GM12878 (cell line): ENCODE results near the gene DDHD1. TPM values are rescaled to one million over a fixed set of nuclear protein-coding genes. Genes with fewer than 3 reads are reported as not detected.

Experiments used
- ATAC-seq: fragments of 200-7000 bp; cut with Tn5 transposase; 3 replicates; pipeline ENCODE4 v1.9.1; 2020; ENCODE audit warnings: mild to moderate bottlenecking, moderate library complexity
- BruUV-seq: library from RNA; stranded (reverse); fragments of 400-500 nt; replicated peaks from 2 replicates; lab custom pipeline; 2021; lab: Mats Ljungman, UMichigan
- CTCF ChIA-PET: fragments of 300-600 bp; sonication (Branson Sonifier 250); formaldehyde crosslinking; extraction: SDS; loops from one replicate; lab custom pipeline; 2021; ENCODE audit warnings: inconsistent platforms; lab: Yijun Ruan, JAX
- POLR2A ChIA-PET: fragments of 350-600 bp; formaldehyde crosslinking; extraction: SDS; loops from one replicate; lab custom pipeline; 2021; ENCODE audit warnings: inconsistent platforms; lab: Charles Lee
- RAD21 ChIA-PET: fragments of 300-600 bp; sonication (Branson Sonifier 250); formaldehyde crosslinking; loops from one replicate; lab custom pipeline; 2023; ENCODE audit warnings: antibody characterized with exemption; ENCODE audit not compliant: unreplicated experiment; lab: Charles Lee
- SMC1A ChIA-PET: fragments of 300-600 bp; sonication (Branson Sonifier 250); formaldehyde crosslinking; loops from one replicate; lab custom pipeline; 2023; ENCODE audit not compliant: unreplicated experiment, uncharacterized antibody; lab: Charles Lee
- DNase-seq: peaks from one replicate; pipeline ENCODE4 v3.0.0-alpha.2; 2011; ENCODE audit warnings: low read depth, low spot score
- FAIRE-seq: peaks from 3 replicates; lab custom pipeline; 2011; peaks lifted over from hg19 to GRCh38; lab: Jason Lieb, UNC
- H2AFZ ChIP-seq: 2 replicates; pipeline ENCODE4 v1.6.0; 2011; ENCODE audit warnings: low read depth, low read length, control low read depth; ENCODE audit not compliant: control insufficient read depth
- H3K27ac ChIP-seq: 2 replicates; pipeline ENCODE4 v1.5.1; 2011; ENCODE audit warnings: control low read depth; ENCODE audit not compliant: control insufficient read depth, insufficient read depth
- H3K27me3 ChIP-seq, 2 experiments: replicated peaks in 1 of 2; 2 replicates each; pipeline versions ENCODE4 v1.6.0 to v1.6.1; 2011; ENCODE audit warnings: low read length in 1 of 2; ENCODE audit not compliant: control insufficient read depth in 2 of 2, insufficient read depth in 2 of 2
- H3K36me3 ChIP-seq, 2 experiments: 2 replicates each; pipeline ENCODE4 v1.5.1; 2011; ENCODE audit warnings: low read length in 1 of 2; ENCODE audit not compliant: control insufficient read depth in 2 of 2, insufficient read depth in 2 of 2
- H3K4me1 ChIP-seq: 2 replicates; pipeline ENCODE4 v1.6.1; 2011; ENCODE audit warnings: mild to moderate bottlenecking, low read length, moderate library complexity, mixed read lengths; ENCODE audit not compliant: control insufficient read depth, insufficient read depth
- H3K4me2 ChIP-seq: 2 replicates; pipeline ENCODE4 v1.6.0; 2011; ENCODE audit warnings: control low read depth; ENCODE audit not compliant: control insufficient read depth, insufficient read depth
- H3K4me3 ChIP-seq: fragments of 200-600 bp; sonication (generic); 2 replicates; pipeline ENCODE4 v1.5.1; 2016
- H3K79me2 ChIP-seq: 2 replicates; pipeline ENCODE4 v1.6.0; 2011; ENCODE audit warnings: low read length; ENCODE audit not compliant: control insufficient read depth, insufficient read depth
- H3K9ac ChIP-seq: 2 replicates; pipeline ENCODE4 v1.8.0; 2011; ENCODE audit warnings: low read length, control low read depth, mixed read lengths; ENCODE audit not compliant: control insufficient read depth, insufficient read depth
- H3K9me3 ChIP-seq: replicated peaks from 3 replicates; pipeline ENCODE4 v1.5.1; 2011; ENCODE audit warnings: mild to moderate bottlenecking, low read length; ENCODE audit not compliant: control insufficient read depth, insufficient read depth
- H4K20me1 ChIP-seq: 2 replicates; pipeline ENCODE4 v1.6.0; 2011; ENCODE audit not compliant: control insufficient read depth, insufficient read depth
- BCL3 ChIP-seq: IDR thresholded peaks from 2 replicates; pipeline ENCODE4 v1.6.1; 2011; ENCODE audit warnings: borderline replicate concordance, low read depth, mild to moderate bottlenecking, moderate library complexity, low read length; ENCODE audit not compliant: insufficient read depth, poor library complexity, severe bottlenecking
- CHD1 ChIP-seq: IDR thresholded peaks from 2 replicates; pipeline ENCODE4 v1.6.1; 2012; ENCODE audit warnings: low read depth, low read length, improper control_type of control experiment
- HDGF ChIP-seq: fragments of 450-650 bp; IDR thresholded peaks from 2 replicates; pipeline ENCODE4 v1.6.1; 2016; ENCODE audit warnings: antibody characterized with exemption
- NFXL1 ChIP-seq: fragments of 450-650 bp; IDR thresholded peaks from 2 replicates; pipeline ENCODE4 v1.6.1; 2017; ENCODE audit warnings: antibody characterized with exemption, mild to moderate bottlenecking, borderline replicate concordance
- NR2C1 ChIP-seq: fragments of 450-650 bp; IDR thresholded peaks from 2 replicates; pipeline ENCODE4 v1.6.1; 2017; ENCODE audit warnings: antibody characterized with exemption, mild to moderate bottlenecking, moderate library complexity
- NRF1 ChIP-seq: conservative IDR thresholded peaks from 2 replicates; pipeline ENCODE4 v1.6.1; 2011; ENCODE audit warnings: mild to moderate bottlenecking, low read depth, low read length, improper control_type of control experiment
- RFX5 ChIP-seq: IDR thresholded peaks from 2 replicates; pipeline ENCODE4 v1.6.1; 2011; ENCODE audit warnings: low read depth, low read length, improper control_type of control experiment
- SRF ChIP-seq, 2 experiments: IDR thresholded peaks; 2 replicates each; pipeline ENCODE4 v1.6.1; 2011; ENCODE audit warnings: low read depth in 2 of 2, low read length in 2 of 2, mild to moderate bottlenecking in 1 of 2, moderate library complexity in 1 of 2
- YBX1 ChIP-seq: fragments of 450-650 bp; IDR thresholded peaks from 2 replicates; pipeline ENCODE4 v1.6.1; 2016; ENCODE audit warnings: antibody characterized with exemption
- ZBED1 ChIP-seq: IDR thresholded peaks from 2 replicates; pipeline ENCODE4 v1.6.1; 2016; ENCODE audit warnings: borderline replicate concordance
- WGBS: methylation state at CpG from one replicate; pipeline ENCODE4 v1.1.6; 2016; ENCODE audit warnings: low lambda C conversion rate; ENCODE audit not compliant: insufficient replicate concordance, insufficient coverage; ENCODE audit errors: missing lambda C conversion rate; 5-methylcytosine and 5-hydroxymethylcytosine counted together
- in situ Hi-C: fragments of 300-500 bp; cut with MboI; formaldehyde crosslinking; loops from 9 replicates; pipeline ENCODE4 v1.14.3; 2018; ENCODE audit warnings: mixed read lengths
- intact Hi-C: fragments of 100-400 bp; cut with micrococcal nuclease; formaldehyde crosslinking; loops from one replicate; pipeline ENCODE4 v1.14.2; 2022; ENCODE audit not compliant: unreplicated experiment
- polyA plus RNA-seq, 11 experiments: library from polyadenylated mRNA; depleted of rRNA in 4 of 11; unstranded in 6 of 11; stranded (reverse) in 5 of 11; fragments of >200 nt; fragmentation: Nextera tagmentation in 4 of 11; fragmentation: Illumina TruSeq in 1 of 11; extraction: Ambion mirVana in 4 of 11; extraction: Trizol in 1 of 11; gene quantifications; 1 replicate in 1 of 11; 2 replicates in 10 of 11; pipeline versions ENCODE4 v1.2.1 to v1.2.3, GENCODE V29; 2011 to 2016; ENCODE audit warnings: inconsistent platforms in 2 of 11, missing spikeins in 2 of 11, low read depth in 1 of 11
- total RNA-seq, 4 experiments: library from RNA; depleted of rRNA in 3 of 4; stranded (reverse); fragments of >200 nt in 3 of 4; fragmentation: Illumina TruSeq in 1 of 4; extraction: Trizol in 1 of 4; gene quantifications; 2 replicates each; pipeline versions ENCODE4 v1.2.1 to v1.2.3, GENCODE V29; 2013 to 2021
- TF ChIP-seq, protein P1 (sequence below): IDR thresholded peaks from 2 replicates; pipeline ENCODE4 v1.6.1; 2012; ENCODE audit warnings: low read depth, low read length, improper control_type of control experiment

DDHD1 gene
- total and polyA plus RNA-seq, 10 of the 15 experiments (the other 5 are each of a cell fraction or from before 2014, with no cell fraction given) = 7.7 to 52.3 (median 28.5) TPM

GRCh38 chr14:53010193-53011040 is 142.7 kb downstream of the DDHD1 start:
- H3K4me2 ChIP-seq = no peak overlapping the region
- RAD21 ChIA-PET = no interaction called here
- FAIRE-seq (no peak), ATAC-seq (no peak), DNase-seq (no peak)
- no peak for TF ChIP-seq RFX5
- no peak for TF ChIP-seq BCL3
- no peak for TF ChIP-seq SRF (IDR thresholded peaks at IDR 0.05; ENCODE audit: low read depth in 2 of 2, low read length in 2 of 2)
- TF ChIP-seq NFXL1 = no peak
- no peak for TF ChIP-seq HDGF
- TF ChIP-seq, protein P1, sequence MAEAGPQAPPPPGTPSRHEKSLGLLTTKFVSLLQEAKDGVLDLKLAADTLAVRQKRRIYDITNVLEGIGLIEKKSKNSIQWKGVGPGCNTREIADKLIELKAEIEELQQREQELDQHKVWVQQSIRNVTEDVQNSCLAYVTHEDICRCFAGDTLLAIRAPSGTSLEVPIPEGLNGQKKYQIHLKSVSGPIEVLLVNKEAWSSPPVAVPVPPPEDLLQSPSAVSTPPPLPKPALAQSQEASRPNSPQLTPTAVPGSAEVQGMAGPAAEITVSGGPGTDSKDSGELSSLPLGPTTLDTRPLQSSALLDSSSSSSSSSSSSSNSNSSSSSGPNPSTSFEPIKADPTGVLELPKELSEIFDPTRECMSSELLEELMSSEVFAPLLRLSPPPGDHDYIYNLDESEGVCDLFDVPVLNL = no peak
- no peak for TF ChIP-seq CHD1
- TF ChIP-seq ZBED1 = no peak
- no peak for TF ChIP-seq NR2C1
- no peak for TF ChIP-seq NRF1
- TF ChIP-seq YBX1 = no peak
- H3K9ac ChIP-seq = no peak overlapping the region
- H3K9me3 ChIP-seq = no peaks in the 10 kb centered on the region; the same call in 2 of the 3 replicates
- BruUV-seq = no TSS peak
- no peak overlapping the region for H2AFZ ChIP-seq
- intact Hi-C loops = no loop called here
- in situ Hi-C loops = no loop called here
- no peak overlapping the region for H3K27ac ChIP-seq
- H3K27me3 ChIP-seq = no peaks in the 10 kb centered on the region; a peak in 1 of 4 replicates
- WGBS = 26% methylated on average over 3 of the region's 3 CpGs
- SMC1A ChIA-PET = no interaction called here
- no peak overlapping the region for H3K4me3 ChIP-seq
- H3K4me1 ChIP-seq = no peaks in the 10 kb centered on the region
- no peaks in the 10 kb centered on the region for H4K20me1 ChIP-seq
- CTCF ChIA-PET = no interaction called here
- no peaks in the 10 kb centered on the region for H3K36me3 ChIP-seq
- no peaks in the 10 kb centered on the region for H3K79me2 ChIP-seq
- POLR2A ChIA-PET = no interaction called here
